Astrocyte (in vitro differentiated cells and primary cell): ENCODE data around the gene TM2D1. TPM values are rescaled to one million over a fixed set of nuclear protein-coding genes. Genes with fewer than 3 reads are reported as not detected.

Source experiments
- DNase-seq: peaks from one replicate; pipeline ENCODE4 v3.0.0-alpha.2; 2010; ENCODE audit warnings: low read depth
- FAIRE-seq: peaks from 2 replicates; lab custom pipeline; 2011; peaks lifted over from hg19 to GRCh38; lab: Jason Lieb, UNC
- H2AFZ ChIP-seq: 2 replicates; pipeline ENCODE4 v1.6.0; 2012; ENCODE audit warnings: low read depth, low read length, inconsistent platforms
- H3K27ac ChIP-seq: 2 replicates; pipeline ENCODE4 v1.5.1; 2011; ENCODE audit warnings: low read depth, low read length, inconsistent platforms
- H3K27me3 ChIP-seq: 2 replicates; pipeline ENCODE4 v1.6.0; 2011; ENCODE audit warnings: low read length, inconsistent platforms; ENCODE audit not compliant: insufficient read depth
- H3K36me3 ChIP-seq: 2 replicates; pipeline ENCODE4 v1.5.1; 2011; ENCODE audit warnings: low read length, inconsistent platforms; ENCODE audit not compliant: insufficient read depth
- H3K4me1 ChIP-seq: 2 replicates; pipeline ENCODE4 v1.5.1; 2011; ENCODE audit warnings: low read length, inconsistent platforms; ENCODE audit not compliant: insufficient read depth
- H3K4me2 ChIP-seq: 2 replicates; pipeline ENCODE4 v1.6.0; 2012; ENCODE audit warnings: low read length, inconsistent platforms
- H3K4me3 ChIP-seq: 2 replicates; pipeline ENCODE4 v1.5.1; 2011; ENCODE audit warnings: low read depth, mild to moderate bottlenecking, low read length, inconsistent platforms; ENCODE audit not compliant: insufficient read depth
- H3K79me2 ChIP-seq: 2 replicates; pipeline ENCODE4 v1.6.0; 2012; ENCODE audit warnings: mild to moderate bottlenecking, low read length, inconsistent platforms; ENCODE audit not compliant: insufficient read depth
- H3K9ac ChIP-seq: 2 replicates; pipeline ENCODE4 v1.6.0; 2012; ENCODE audit warnings: mild to moderate bottlenecking, low read length, inconsistent platforms
- H3K9me3 ChIP-seq: 2 replicates; pipeline ENCODE4 v1.5.1; 2012; ENCODE audit warnings: low read depth, mild to moderate bottlenecking, low read length, inconsistent platforms; ENCODE audit not compliant: insufficient read depth
- H4K20me1 ChIP-seq: 2 replicates; pipeline ENCODE4 v1.6.0; 2012; ENCODE audit warnings: low read length, inconsistent platforms; ENCODE audit not compliant: insufficient read depth
- H3K27ac Mint-ChIP-seq: one replicate; pipeline ENCODE4 v1.8.0; 2021; ENCODE audit warnings: mild to moderate bottlenecking, mixed read lengths; ENCODE audit not compliant: unreplicated experiment
- H3K27me3 Mint-ChIP-seq: one replicate; pipeline ENCODE4 v1.8.0; 2021; ENCODE audit warnings: low read depth, mixed read lengths; ENCODE audit not compliant: unreplicated experiment
- H3K36me3 Mint-ChIP-seq: one replicate; pipeline ENCODE4 v1.8.0; 2021; ENCODE audit warnings: low read depth, mixed read lengths; ENCODE audit not compliant: unreplicated experiment
- H3K4me1 Mint-ChIP-seq: one replicate; pipeline ENCODE4 v1.8.0; 2021; ENCODE audit warnings: low read depth, mixed read lengths; ENCODE audit not compliant: unreplicated experiment
- H3K4me3 Mint-ChIP-seq: one replicate; pipeline ENCODE4 v1.8.0; 2021; ENCODE audit warnings: mild to moderate bottlenecking, moderate library complexity, mixed read lengths; ENCODE audit not compliant: unreplicated experiment
- H3K9me3 Mint-ChIP-seq: one replicate; pipeline ENCODE4 v1.8.0; 2021; ENCODE audit warnings: mild to moderate bottlenecking, mixed read lengths; ENCODE audit not compliant: unreplicated experiment
- EZH2 ChIP-seq: IDR thresholded peaks from 2 replicates; pipeline ENCODE4 v1.6.1; 2012; ENCODE audit warnings: mild to moderate bottlenecking, low read length, inconsistent platforms; ENCODE audit not compliant: insufficient read depth
- total RNA-seq: library from RNA; stranded (reverse); gene quantifications from 2 replicates; pipeline ENCODE4 v1.2.1, GENCODE V29; 2021
- TF ChIP-seq, protein P1 (sequence below): IDR thresholded peaks from 2 replicates; pipeline ENCODE4 v1.5.1; 2011; ENCODE audit warnings: low read depth, mild to moderate bottlenecking, inconsistent platforms, low read length, moderate library complexity; ENCODE audit not compliant: insufficient read depth

Gene TM2D1
- total RNA-seq, 1 donor from 2014 or later: 33.3 TPM

DNA sequence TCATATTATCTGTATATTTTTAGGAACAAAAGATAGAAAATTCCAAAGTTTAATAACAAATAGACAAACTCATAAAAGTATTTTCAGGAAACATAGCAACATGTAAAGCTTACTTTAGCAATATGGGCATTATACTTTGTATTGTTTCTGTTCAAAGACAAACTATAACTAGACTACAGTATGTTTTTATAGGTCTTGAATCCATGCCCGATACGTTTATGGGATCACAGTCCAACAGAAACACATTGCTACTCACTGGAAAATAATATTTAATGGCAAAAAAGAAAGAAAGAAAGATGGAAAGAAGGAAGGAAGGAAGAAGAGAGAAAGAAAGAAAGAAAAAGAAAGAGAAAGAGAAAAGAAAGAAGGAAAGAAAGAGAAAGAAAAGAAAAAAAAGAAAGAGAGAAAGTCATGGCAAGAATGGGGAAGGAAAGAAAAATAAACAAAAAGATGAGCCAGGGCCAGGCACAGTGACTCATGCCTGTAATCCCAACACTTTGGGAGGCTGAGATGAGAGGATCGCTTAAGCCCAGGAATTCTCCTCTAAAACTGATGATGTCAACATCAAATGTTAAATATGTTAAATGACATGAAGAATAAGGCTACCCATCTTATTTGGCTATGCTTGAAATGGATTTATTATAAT is 32.7 kb downstream of the TM2D1 start:
- Histone ChIP-seq H4K20me1 (no peaks in the 10 kb centered on the region), H2AFZ (no peak overlapping the region), H3K4me3 (no peak overlapping the region), H3K27ac (peak overlapping the region; percentile 8), H3K9ac (no peak overlapping the region), H3K4me2 (peak overlapping the region; percentile 51), H3K79me2 (no peaks in the 10 kb centered on the region), H3K4me1 (peaks cover 3% of the 10 kb centered on the region), H3K27me3 (no peaks in the 10 kb centered on the region), H3K36me3 (peaks cover 7% of the 10 kb centered on the region), H3K9me3 (no peaks in the 10 kb centered on the region)
- H3K9me3 Mint-ChIP-seq: no peaks in the 10 kb centered on the region
- H3K27me3 Mint-ChIP-seq: no peaks in the 10 kb centered on the region
- no peak overlapping the region for H3K27ac Mint-ChIP-seq
- DNase-seq (peak; percentile 42), FAIRE-seq (peak; percentile 91)
- TF ChIP-seq, protein P1, sequence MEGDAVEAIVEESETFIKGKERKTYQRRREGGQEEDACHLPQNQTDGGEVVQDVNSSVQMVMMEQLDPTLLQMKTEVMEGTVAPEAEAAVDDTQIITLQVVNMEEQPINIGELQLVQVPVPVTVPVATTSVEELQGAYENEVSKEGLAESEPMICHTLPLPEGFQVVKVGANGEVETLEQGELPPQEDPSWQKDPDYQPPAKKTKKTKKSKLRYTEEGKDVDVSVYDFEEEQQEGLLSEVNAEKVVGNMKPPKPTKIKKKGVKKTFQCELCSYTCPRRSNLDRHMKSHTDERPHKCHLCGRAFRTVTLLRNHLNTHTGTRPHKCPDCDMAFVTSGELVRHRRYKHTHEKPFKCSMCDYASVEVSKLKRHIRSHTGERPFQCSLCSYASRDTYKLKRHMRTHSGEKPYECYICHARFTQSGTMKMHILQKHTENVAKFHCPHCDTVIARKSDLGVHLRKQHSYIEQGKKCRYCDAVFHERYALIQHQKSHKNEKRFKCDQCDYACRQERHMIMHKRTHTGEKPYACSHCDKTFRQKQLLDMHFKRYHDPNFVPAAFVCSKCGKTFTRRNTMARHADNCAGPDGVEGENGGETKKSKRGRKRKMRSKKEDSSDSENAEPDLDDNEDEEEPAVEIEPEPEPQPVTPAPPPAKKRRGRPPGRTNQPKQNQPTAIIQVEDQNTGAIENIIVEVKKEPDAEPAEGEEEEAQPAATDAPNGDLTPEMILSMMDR: no peak
- no peak for TF ChIP-seq EZH2
- H3K36me3 Mint-ChIP-seq: no peaks in the 10 kb centered on the region
- peaks cover 3% of the 10 kb centered on the region for H3K4me1 Mint-ChIP-seq
- H3K4me3 Mint-ChIP-seq: no peak overlapping the region

DNA sequence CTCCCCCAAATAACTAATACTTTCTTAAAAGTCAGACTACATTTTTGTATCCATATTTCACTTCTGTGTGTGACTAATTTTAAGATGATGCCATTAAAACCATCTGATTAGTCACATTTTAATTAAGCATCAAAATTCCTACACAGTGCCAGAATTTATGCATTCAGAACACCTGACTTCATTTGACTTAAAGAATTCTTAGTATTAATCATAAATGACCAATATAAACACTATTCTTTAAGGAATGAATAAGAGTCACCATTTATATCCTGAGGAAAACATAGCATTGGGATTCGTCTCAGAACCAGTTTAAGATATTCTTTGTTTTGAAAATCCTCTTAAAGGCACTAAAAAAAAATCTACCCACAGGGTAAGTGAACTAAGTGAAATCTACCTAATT is 37.0 kb downstream of the TM2D1 start:
- Histone ChIP-seq H2AFZ (no peak overlapping the region), H3K36me3 (peaks cover 6% of the 10 kb centered on the region), H3K9me3 (no peaks in the 10 kb centered on the region), H3K4me2 (no peak overlapping the region), H4K20me1 (no peaks in the 10 kb centered on the region), H3K27ac (peak overlapping the region; percentile 3), H3K79me2 (no peaks in the 10 kb centered on the region), H3K27me3 (no peaks in the 10 kb centered on the region), H3K4me1 (peaks cover 3% of the 10 kb centered on the region), H3K9ac (no peak overlapping the region), H3K4me3 (no peak overlapping the region)
- H3K36me3 Mint-ChIP-seq: no peaks in the 10 kb centered on the region
- no peak overlapping the region for H3K27ac Mint-ChIP-seq
- no peaks in the 10 kb centered on the region for H3K9me3 Mint-ChIP-seq
- H3K4me3 Mint-ChIP-seq: no peak overlapping the region
- FAIRE-seq (no peak), DNase-seq (peak; percentile 45)
- TF ChIP-seq, protein P1: no peak
- no peak for TF ChIP-seq EZH2
- no peaks in the 10 kb centered on the region for H3K27me3 Mint-ChIP-seq
- peaks cover 3% of the 10 kb centered on the region for H3K4me1 Mint-ChIP-seq

DNA sequence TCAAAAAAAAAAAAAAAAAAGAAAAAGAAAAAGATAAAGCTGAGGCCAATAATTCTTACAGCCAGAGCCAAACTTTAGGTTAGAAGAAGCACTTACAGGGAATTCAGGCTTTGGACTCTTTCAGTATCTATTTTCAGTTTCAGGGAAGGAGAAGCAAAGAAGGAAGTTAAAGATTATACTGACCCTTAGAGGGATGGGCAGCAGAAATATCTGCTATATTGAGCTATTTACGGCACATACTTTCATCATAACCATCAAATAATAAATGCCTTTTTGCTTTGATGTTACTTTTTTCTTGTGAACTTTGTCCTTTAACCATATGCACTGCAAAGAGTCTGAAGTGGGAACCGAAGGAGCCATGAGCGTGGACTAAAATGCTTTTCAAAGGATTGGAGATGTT is 42.0 kb downstream of the TM2D1 start:
- H2AFZ ChIP-seq: no peak overlapping the region
- H3K4me1 ChIP-seq: no peaks in the 10 kb centered on the region
- Mint-ChIP-seq H3K27me3 (no peaks in the 10 kb centered on the region), H3K36me3 (no peaks in the 10 kb centered on the region), H3K4me1 (no peaks in the 10 kb centered on the region), H3K27ac (no peak overlapping the region), H3K4me3 (no peak overlapping the region), H3K9me3 (no peaks in the 10 kb centered on the region)
- H4K20me1 ChIP-seq: no peaks in the 10 kb centered on the region
- TF ChIP-seq, protein P1: no peak
- no peak for TF ChIP-seq EZH2
- no peak overlapping the region for H3K9ac ChIP-seq
- no peak for FAIRE-seq
- H3K9me3 ChIP-seq: no peaks in the 10 kb centered on the region
- H3K4me3 ChIP-seq: no peak overlapping the region
- H3K4me2 ChIP-seq: no peak overlapping the region
- no peaks in the 10 kb centered on the region for H3K79me2 ChIP-seq
- H3K27me3 ChIP-seq: no peaks in the 10 kb centered on the region
- H3K36me3 ChIP-seq: peaks cover 12% of the 10 kb centered on the region
- no peak for DNase-seq
- H3K27ac ChIP-seq: no peak overlapping the region
